Mammary epithelial cell (primary cell): Measurements from ENCODE around the gene FTCDNL1.

Source experiments
- CTCF ChIP-seq, 2 donors: IDR thresholded peaks in 1 of 2; conservative IDR thresholded peaks in 1 of 2; 2 replicates each; pipeline ENCODE4 v1.5.1; 2011 to 2012; ENCODE audit warnings: inconsistent platforms in 2 of 2, low read length in 2 of 2, mild to moderate bottlenecking in 2 of 2, control low read depth in 1 of 2, low read depth in 1 of 2; ENCODE audit not compliant: insufficient read depth in 1 of 2; ENCODE audit errors: extremely low read depth in 1 of 2
- EZH2 ChIP-seq: IDR thresholded peaks from 2 replicates; pipeline ENCODE4 v1.6.1; 2012; ENCODE audit warnings: low read length, inconsistent platforms, borderline replicate concordance

GRCh38 chr2:199855812-199856211 is 4.8 kb upstream of the FTCDNL1 start:
- TF ChIP-seq CTCF (conservative IDR thresholded peaks at IDR 0.05 in 1 of 2, IDR thresholded peaks at IDR 0.05 in 1 of 2; ENCODE audit: extremely low read depth in 1 of 2, insufficient read depth in 1 of 2, low read depth in 1 of 2, low read length in 2 of 2) = no peak
- TF ChIP-seq EZH2 = no peak
